ENCODE data around the gene MYH7B.

The MYH7B gene

GRCh38 chr20:35003211-35004031, 47.8 kb downstream of the MYH7B start:
- H3K27me3 Mint-ChIP-seq = no peaks in the 10 kb centered on the region
- ATAC-seq (replicated peaks) = no peak
- H3K4me3 Mint-ChIP-seq = no peak overlapping the region
- no peak for DNase-seq
- no peaks in the 10 kb centered on the region for H3K9me3 Mint-ChIP-seq
- H3K27ac Mint-ChIP-seq = peak overlapping the region in 1 of 2 donors; percentile 84
- H3K36me3 Mint-ChIP-seq (ENCODE audit: insufficient read depth) = peaks cover 56% of the 10 kb centered on the region
- peaks cover 0 to 3% of the 10 kb centered on the region in 2 donors for H3K4me1 Mint-ChIP-seq (ENCODE audit: low read depth in 2 of 2)

GRCh38 chr20:35004051-35004725, 48.5 kb downstream of the MYH7B start:
- DNase-seq (no peak), ATAC-seq (replicated peaks) (no peak)
- H3K9me3 Mint-ChIP-seq = no peaks in the 10 kb centered on the region
- H3K27ac Mint-ChIP-seq = peak overlapping the region in 1 of 2 donors; percentile 84
- no peak overlapping the region for H3K4me3 Mint-ChIP-seq
- H3K27me3 Mint-ChIP-seq = no peaks in the 10 kb centered on the region
- no peaks in the 10 kb centered on the region for H3K4me1 Mint-ChIP-seq (ENCODE audit: low read depth in 2 of 2)
- peaks cover 57% of the 10 kb centered on the region for H3K36me3 Mint-ChIP-seq (ENCODE audit: insufficient read depth)

- Mint-ChIP-seq H3K27ac (peak overlapping the region in 1 of 2 donors; percentile 84), H3K4me1 (ENCODE audit: low read depth in 2 of 2) (no peaks in the 10 kb centered on the region)
Observed at GRCh38 chr20:35004749-35005462, 49.2 kb downstream of the MYH7B start.

More at GRCh38 chr20:35004749-35005462, 49.2 kb downstream of the MYH7B start:
- no peak for ATAC-seq (replicated peaks)
- Mint-ChIP-seq H3K9me3 (no peaks in the 10 kb centered on the region), H3K27me3 (no peaks in the 10 kb centered on the region), H3K36me3 (ENCODE audit: insufficient read depth) (peaks cover 59% of the 10 kb centered on the region), H3K4me3 (no peak overlapping the region)
- no peak for DNase-seq
